ENCODE results near the gene PTPN14.
"Not testable (repeated sequence)": the region's sequence is repeated elsewhere in the genome, so short reads cannot be mapped to it uniquely, and the experiment has no call there.

PTPN14 gene

GRCh38 chr1:214551436-214552173 lies at the start of gene PTPN14:
Gene PTPN14 (minus strand): TSS chr1:214551602. CDS start chr1:214464803, 86,799 bp downstream.
- DNase-seq (ENCODE audit: low read depth in 2 of 2) = no peak

- DNase-seq (ENCODE audit: low read depth in 2 of 2) = no peak
Measured at GRCh38 chr1:214593158-214593557, 41.8 kb upstream of the PTPN14 start.

GRCh38 chr1:214591918-214592317 lies 40.5 kb upstream of the PTPN14 start:
- not testable (repeated sequence) for DNase-seq (ENCODE audit: low read depth in 2 of 2)

- DNase-seq (ENCODE audit: low read depth in 2 of 2) = no peak
Measured at GRCh38 chr1:214590696-214591095, 39.3 kb upstream of the PTPN14 start.

GRCh38 chr1:214588963-214589597 lies 37.7 kb upstream of the PTPN14 start:
- no peak for DNase-seq (ENCODE audit: low read depth in 2 of 2)

- DNase-seq (ENCODE audit: low read depth in 2 of 2) = no peak
Measured at GRCh38 chr1:214587165-214587564, 35.8 kb upstream of the PTPN14 start.

- no peak for DNase-seq (ENCODE audit: low read depth in 2 of 2)
Measured at GRCh38 chr1:214586621-214587020, 35.2 kb upstream of the PTPN14 start.

- DNase-seq (ENCODE audit: low read depth in 2 of 2) = no peak
Measured at GRCh38 chr1:214584805-214585766, 33.7 kb upstream of the PTPN14 start.

GRCh38 chr1:214583824-214584554 lies 32.6 kb upstream of the PTPN14 start:
- DNase-seq (ENCODE audit: low read depth in 2 of 2) = no peak

GRCh38 chr1:214583113-214583512 lies 31.7 kb upstream of the PTPN14 start:
- DNase-seq (ENCODE audit: low read depth in 2 of 2) = no peak

- DNase-seq (ENCODE audit: low read depth in 2 of 2) = no peak
Measured at GRCh38 chr1:214582289-214582891, 31.0 kb upstream of the PTPN14 start.

- DNase-seq (ENCODE audit: low read depth in 2 of 2) = no peak
Measured at GRCh38 chr1:214581785-214582184, 30.4 kb upstream of the PTPN14 start.

GRCh38 chr1:214579183-214579582 lies 27.8 kb upstream of the PTPN14 start:
- no peak for DNase-seq (ENCODE audit: low read depth in 2 of 2)

- DNase-seq (ENCODE audit: low read depth in 2 of 2) = not testable (repeated sequence)
Measured at GRCh38 chr1:214576120-214576519, 24.7 kb upstream of the PTPN14 start.

GRCh38 chr1:214574598-214575411 lies 23.4 kb upstream of the PTPN14 start:
- no peak for DNase-seq (ENCODE audit: low read depth in 2 of 2)

- DNase-seq (ENCODE audit: low read depth in 2 of 2) = no peak
Measured at GRCh38 chr1:214573386-214574318, 22.2 kb upstream of the PTPN14 start.

- DNase-seq (ENCODE audit: low read depth in 2 of 2) = no peak
Measured at GRCh38 chr1:214571281-214571680, 19.9 kb upstream of the PTPN14 start.

GRCh38 chr1:214570442-214570841 lies 19.0 kb upstream of the PTPN14 start:
- DNase-seq (ENCODE audit: low read depth in 2 of 2) = no peak

GRCh38 chr1:214569357-214570004 lies 18.1 kb upstream of the PTPN14 start:
- DNase-seq (ENCODE audit: low read depth in 2 of 2) = no peak

Data from stimulated activated CD8-positive, alpha-beta memory T cell treated with anti-CD3 and anti-CD28 coated beads, Interleukin-15, amount 100 ng/mL, for 4 hours (primary cell).